GM19328 (cell line): ENCODE results near the gene KRT2.

Experiments used
- ATAC-seq: cut with Tn5 transposase; IDR thresholded peaks from one replicate; pipeline ENCODE4 v1.9.1; 2021; ENCODE audit warnings: mild to moderate bottlenecking, moderate library complexity; ENCODE audit not compliant: unreplicated experiment

Gene KRT2

DNA sequence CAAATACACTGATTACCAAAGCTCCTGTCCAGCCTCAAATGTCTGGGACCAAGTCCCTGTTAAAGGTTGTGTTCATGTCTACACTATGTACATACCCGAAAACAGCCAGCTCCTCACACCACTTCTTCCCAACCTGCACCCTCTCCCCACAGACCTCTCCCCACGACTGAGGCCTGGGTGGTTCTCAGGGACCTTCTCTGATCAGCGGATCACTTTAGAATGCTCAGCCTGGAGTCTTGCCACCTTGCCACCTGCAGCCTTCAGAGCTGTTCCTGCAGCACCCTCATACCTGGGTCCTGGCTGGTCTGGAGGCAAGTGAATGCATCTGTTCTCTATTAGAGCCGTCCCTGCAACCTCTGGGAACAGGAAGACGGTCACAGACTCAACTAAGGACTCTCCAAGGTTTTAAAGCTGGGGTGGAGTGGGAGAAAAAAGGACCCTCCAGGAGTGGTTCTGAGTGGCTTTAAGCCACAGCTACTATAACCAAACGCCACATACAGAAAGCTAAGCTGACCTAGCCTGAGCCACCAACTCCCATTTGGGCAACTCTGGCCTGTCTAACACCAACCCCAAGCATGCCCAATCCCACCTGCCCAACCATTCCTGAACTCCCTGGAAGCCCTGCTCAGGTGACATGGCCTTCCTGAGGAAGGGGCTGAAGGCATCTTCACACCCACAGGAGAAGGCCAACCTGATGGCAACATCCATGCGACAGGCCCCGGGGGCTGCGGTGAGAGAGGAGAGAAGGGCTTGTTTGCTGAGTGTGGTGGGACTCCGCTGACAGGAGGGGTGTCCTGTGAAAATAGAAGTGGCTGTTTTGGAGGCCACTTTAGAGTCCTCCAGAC lies 8.6 kb downstream of the KRT2 start:
- ATAC-seq: no peak

DNA sequence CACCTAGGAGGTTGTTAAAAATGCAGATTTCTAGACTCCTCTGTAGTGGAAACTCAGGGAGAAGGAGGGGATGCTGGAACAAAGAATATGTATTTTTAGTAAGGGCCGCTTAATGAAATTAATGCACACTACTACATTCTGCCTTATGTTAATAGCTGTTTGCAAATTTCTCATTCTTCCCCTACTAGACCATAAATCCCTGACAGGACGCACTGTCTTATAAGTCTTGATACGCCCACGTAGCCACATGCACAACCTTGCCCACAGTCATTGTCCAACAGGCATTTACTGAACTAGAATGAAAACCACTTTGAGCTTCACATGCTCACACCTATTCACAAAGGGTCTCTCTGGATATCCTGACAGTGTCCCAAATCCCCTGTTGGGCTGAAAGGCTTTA lies 10.5 kb downstream of the KRT2 start:
- no peak for ATAC-seq

DNA sequence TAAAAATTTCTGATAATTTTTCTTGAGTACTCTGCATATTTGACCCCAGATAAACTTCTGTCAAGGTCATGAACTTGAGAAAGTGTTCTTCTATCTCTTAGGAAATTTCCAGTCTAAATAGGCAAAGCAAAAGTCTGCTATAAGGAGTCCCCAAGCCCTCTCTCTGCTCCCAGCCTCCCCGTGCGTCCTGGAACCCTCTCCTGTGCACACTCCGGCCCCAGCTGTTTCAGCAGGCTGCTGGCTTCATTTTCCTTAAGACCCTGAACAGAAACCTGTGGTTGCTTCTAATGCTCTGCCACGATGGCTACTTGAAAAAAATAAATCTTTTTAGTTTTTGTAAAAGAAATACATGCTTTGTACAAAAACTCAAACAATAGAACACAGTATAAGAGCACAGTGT lies 14.7 kb downstream of the KRT2 start:
- ATAC-seq: no peak

DNA sequence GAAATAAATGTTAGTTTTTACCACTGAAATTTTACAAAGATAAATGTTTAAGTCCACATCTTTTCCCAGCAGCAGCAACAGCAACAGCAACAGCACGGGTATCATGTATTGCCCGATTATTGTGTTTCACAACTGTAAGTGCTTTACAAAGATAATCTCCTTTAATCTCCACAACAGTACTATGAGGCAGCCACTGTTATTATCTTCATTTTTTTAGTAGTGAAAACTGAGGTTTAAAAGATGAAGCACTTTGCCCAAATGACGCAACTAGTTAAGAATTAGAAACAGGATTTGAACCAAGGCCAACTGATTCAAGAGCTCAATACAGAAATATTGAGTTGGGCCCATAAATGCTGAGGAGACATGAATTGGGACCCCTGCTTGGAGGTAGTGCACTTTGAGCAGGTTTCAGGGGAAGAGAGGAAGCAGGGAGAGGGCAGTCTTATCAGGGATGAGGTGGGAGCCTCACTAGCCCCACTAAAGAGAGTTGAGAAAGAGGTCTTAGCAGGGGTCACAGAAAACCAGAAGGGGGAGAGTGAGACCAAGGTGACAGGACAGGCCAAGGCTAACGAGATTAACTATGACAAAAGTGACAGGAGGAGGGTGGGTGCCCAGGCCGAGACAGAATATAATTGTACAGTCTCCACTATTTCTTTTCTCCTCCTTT lies 15.3 kb downstream of the KRT2 start:
- no peak for ATAC-seq

DNA sequence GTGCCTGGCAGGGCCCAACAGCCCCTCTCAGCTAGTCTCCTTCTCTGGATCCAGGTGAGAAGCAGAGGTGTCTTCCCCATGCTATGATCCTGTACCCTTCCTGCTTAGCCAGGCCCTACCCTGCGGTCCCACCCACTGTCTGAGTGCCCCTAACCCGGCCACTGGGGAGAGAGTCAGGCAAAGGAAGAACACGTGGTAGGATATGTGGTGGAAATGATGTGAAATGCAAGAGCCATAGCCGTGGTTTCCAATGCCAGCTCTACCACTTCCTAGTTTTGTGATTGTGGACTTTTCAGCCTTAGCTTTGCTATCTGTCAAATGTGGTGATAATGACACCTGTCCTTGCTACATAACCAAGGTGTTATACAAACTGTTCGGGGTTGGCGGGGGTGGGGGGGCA lies 15.8 kb downstream of the KRT2 start:
- ATAC-seq: no peak

DNA sequence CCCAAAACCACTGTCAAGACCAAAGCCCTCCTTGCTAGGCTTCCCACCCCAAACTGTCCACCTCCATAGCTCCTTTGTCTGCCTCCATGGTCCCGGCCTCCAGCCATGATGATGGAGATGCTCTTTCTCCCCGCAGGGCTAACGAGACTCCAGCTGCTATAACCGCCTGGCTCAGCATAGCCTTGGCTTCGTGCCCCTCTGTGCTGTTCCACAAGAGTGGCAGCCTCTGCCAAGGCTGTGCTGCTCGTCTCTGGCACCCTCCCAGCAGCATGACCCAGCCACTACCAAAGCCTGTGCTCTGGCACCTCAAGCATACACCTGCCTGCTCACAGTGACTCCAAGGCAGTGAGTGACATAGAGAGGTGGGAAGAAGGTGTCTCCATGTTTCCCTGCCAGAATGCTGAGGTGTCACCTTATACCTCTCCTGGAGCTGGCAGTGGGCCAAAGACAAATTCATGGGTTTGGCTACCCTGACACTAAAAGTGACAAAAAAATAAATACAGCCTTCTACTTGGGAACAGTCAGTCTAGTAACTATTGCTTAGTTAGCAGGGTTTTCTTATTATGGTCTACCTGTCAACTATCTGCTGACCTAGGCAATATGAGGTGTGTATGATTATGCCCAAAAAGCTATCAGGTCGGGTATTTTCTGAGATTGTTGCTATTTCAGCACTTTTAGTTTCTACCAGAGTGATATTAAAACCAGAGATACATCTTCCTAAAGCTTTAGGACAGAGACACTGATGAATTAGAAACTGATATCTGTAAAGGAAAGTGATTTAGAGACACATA lies 17.6 kb downstream of the KRT2 start:
- ATAC-seq: no peak

DNA sequence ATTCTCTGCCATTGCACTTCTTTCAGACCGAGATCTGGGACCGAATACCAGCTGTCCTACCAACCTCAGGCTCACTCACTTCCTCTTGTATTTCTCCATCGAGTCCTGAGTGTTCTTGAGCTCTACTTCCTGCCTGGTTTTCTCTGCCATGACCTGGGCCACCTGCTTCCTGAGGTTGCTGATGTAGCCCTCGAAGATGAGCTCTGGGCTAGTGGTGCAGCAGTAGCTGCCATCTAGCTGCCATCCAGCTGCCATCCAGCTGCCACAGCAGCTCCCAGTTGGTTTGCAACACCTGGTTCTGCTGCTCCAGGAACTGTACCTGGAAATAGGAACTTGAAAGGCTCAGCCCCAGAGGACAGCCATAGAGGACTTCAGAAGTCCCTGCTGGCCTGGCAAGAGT lies 18.6 kb downstream of the KRT2 start:
- ATAC-seq: no peak

DNA sequence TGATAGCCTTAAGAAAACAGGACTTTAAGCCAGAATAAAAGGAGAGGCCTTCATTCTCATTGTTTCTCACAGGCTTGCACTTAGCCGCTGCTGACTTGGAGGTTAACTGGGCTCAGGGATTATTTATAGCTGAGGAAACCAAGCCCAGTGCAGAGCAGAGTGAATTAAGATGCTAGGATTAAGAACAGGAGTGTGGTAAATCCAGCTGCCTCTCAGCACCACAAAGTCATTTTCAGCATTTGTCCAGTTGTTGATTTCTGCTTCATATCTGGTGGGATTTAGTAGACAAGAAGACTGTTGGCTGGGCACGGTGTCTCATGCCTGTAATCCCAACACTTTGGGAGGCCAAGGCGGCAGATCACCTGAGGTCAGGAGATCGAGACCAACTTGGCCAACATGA lies 19.4 kb downstream of the KRT2 start:
- no peak for ATAC-seq

DNA sequence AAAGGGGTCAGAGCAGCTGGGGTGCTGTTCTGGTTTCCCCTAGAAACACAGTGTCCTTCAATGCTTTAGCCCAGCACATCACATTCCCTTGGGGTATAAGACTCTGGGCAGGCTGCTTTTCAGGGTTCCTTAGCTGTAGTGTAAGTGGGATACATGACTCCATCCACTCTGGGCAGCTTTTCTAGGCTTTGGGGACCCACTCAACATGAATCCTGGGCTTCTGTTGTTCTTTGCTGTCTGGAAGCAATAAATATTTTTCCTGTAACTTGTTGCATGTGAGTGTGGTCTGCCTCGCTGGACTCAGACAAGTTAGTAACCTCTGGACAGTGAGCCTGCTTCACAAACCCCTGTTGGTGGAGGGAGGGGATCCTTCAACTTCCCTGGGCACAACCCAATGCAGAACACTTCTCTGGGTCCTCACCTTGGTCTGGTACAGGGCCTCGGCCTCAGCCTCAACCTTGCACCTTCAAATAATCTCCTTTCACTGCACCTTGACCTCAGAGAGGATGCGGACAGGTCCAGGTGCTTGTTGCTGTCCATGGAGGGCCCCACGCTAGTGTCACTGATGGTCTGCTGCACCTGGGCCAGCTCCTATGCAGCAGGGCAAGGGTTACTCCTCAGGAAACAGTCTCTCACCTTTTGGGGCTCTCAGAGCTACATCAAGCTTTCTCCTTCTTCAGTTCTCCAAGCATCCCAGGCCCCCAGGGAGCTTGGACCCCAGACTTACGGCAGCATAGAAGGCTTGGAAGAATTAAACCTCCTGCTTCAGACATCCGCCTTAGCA lies 20.1 kb downstream of the KRT2 start:
- no peak for ATAC-seq

DNA sequence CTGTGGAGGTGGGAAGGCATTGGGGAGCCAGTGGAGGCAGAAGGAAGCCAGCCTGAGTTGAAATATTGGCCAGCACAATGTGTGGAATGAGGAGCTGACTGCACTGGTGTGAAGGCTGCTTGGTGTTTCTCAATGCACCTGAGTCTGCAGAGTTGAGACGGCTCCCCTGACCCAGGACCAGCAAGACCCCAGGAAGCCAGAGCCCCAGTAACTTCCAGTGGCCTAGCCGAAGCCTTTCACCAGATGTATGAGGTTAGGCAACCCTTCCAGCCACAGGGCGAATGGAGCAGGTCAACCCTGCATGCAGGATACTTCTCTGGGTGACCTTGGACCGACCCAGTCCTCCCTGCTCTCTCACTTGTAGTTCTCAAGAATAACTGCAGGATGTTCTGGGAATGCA lies 20.7 kb downstream of the KRT2 start:
- ATAC-seq: no peak

DNA sequence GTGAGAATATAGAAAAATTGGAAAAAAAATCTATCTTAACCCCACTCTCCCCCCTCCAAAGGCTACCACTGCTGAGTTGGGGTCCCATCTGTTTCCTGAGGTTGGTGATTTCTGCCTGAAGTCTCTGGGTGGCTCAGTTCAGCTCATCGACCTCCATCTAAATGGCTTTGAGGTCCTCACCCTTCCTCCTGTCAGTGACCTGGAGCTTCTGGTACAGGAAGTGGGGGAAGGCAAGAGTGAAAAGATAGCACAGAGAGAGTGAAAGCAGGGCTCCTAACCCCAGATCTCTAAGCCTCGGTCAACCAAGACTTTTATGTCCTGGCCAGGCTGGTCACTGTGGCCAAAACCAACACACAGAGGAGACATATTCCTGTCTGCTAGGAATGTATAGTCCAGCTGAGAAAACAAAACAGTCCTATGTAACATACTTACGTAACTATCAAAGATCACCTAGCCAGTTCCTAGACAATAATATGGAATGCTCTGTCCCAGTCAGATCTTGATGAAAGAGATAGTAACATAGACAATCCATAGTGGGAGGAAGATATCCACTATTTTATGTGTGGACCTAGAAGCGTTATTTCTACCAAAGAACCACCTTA lies 21.3 kb downstream of the KRT2 start:
- no peak for ATAC-seq

DNA sequence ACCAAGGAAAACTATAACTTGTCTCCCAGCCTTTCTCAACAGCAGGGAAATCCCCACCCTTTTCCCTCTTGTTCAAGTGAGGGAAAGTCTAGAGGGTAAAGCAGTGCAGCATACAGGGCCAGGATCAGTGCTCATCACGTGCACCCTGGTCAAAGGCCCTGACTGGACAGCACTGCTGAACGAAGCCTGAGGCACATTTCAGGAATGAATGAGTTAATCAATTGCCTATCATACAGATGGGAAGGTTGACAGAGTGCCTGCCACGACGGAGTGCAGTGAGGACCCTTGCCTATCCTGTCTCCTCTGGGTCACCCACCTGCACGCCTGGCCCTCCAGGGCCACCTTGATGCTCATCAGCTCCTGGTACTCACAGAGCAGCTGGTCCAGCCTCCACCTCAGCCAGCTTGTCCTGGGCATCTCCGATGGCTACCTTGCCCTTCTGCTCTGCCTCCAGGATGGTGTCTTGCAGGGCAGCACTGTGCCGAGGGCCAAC lies 22.0 kb downstream of the KRT2 start:
- ATAC-seq: no peak

DNA sequence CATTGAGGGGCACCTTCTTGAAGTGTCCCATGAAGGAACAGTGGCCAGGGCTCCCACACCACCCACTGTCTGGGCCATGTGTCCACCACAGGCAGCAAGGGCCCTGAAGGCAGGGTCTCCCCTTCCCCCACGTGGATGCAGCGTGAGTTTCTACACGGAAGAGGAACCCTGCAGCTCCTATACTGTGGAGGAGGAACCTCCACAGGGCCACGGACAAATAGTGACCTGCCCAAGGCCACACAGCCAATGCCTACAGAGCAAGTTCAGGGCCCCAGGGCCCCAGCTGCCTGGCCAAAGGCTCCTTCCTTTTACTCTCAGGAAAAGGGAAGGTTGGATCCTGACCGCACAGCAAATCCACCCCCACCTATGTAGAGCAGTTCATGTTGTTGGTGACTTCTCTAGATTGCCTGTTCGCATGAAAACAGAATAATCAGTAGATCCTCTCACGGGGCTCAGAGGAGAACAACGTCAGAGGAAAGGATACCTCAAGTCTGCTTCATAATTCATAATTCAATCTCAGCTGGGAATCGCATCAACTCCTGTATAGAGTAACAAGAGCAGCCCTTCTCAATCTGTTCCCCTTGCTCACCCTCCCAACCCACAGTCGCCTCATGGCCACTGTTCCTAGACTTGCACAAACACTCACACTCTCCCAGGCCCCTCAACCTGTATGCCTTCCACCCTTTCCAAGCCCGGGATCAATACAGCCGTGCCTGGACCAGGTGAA lies 22.6 kb downstream of the KRT2 start:
- ATAC-seq: no peak

DNA sequence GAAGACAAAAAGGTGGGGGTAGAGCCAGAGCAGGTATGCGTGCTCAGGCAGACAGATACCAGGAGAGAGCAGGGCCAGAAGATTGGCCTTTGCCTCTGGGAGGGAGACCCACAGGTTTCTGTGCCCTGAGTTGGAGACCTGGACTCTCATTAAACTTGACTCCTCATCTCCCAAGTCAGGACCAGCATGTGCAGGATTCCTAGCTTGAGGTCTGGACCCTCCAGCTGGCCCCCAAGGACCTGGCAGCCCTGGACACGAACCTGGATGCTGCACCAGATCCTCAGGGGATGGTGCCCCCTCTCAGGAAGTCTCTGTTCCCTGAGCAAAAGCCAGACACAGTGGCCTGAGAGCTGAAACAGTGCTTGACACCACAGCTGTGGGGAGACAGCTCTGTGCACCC lies 23.2 kb downstream of the KRT2 start:
- ATAC-seq: no peak

DNA sequence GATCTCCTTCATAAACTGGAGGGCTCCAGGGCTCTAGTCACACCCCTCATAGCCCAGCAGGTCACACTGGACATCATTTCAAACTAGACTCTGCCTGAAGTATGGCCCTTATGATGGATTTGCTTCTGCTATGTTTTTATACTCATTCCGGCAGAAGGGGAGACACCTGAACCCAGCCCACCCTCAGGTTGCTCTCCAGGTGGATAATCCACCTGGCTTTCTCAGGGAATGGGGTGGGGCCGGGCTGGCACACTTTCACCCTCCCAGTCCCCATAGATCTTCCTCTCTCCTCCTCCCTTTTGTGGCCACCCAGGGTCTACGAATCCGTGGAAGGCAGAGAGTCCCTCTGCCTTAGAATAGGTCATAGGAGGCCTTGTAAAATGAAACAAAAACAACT lies 23.9 kb downstream of the KRT2 start:
- ATAC-seq: no peak

DNA sequence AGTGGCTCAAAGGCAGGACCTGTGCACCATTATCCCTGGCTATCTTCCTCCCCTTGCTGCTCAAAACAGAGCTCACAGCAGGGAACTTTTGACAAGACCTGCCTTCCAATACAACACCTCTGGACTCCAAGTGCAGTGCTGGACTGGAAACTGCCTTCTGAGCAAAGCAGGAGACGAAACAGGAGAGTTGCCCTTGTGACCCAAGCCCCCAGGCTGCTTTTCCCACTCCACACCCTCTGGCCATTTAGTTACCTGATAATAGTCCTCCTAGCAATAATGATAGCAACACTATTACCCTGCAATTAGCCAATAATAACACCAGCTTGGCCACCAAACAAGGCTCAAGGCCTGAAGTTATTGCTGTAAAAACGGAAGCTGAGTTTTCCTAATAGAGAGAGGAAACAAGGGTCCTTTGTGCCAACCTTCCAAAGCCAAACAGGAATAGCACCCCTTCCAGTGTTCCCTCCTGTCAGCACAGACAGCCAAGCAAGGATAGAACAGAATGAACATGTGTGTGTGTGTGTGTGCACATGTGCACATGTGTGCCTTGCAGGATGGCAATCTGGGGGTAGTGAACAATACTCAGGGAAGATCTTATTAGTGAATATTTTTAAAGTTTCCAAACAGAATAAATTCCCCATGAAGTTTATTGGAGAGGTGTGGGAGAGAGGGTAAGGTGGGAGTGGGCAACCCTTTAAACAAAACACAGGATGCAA lies 24.5 kb downstream of the KRT2 start:
- no peak for ATAC-seq

DNA sequence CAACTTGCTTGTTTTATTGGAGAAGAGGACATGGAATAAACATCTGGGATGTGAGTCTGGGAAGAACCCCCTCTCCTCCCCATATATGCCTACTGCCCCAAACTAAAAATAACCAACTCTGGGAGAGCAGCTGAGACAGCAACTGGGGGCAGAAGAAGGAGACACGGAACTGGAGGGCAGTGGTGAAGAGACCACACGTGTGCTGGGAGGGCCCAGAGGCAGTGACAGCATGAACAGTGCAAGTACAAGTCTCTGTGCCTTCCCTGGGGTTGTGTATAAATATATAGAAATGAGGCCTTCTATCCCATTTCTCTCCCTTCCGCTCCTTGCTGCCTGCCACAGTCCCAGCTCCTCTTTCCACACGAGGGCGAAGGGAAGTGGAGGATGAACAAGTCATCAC lies 29.7 kb downstream of the KRT2 start:
- no peak for ATAC-seq

DNA sequence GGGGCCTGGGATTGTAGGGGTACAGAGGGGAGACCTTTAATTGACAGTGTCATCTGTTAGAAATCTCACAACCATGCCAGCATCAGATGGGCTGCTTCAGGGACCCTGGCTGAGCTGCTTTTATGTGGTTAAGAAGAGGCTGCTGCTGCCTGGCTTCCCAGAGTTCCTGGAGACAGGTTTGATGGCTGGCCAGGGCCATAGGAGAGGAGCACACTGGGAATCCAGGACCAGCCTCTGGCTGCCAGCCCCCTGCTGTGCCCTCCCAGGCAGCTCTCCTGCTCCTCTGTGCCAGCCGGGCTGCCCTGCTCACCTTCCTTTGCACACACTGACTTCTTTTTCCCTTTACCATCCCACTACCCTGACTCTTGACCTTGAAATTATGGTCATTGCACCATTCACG lies 33.1 kb downstream of the KRT2 start:
- ATAC-seq: no peak

DNA sequence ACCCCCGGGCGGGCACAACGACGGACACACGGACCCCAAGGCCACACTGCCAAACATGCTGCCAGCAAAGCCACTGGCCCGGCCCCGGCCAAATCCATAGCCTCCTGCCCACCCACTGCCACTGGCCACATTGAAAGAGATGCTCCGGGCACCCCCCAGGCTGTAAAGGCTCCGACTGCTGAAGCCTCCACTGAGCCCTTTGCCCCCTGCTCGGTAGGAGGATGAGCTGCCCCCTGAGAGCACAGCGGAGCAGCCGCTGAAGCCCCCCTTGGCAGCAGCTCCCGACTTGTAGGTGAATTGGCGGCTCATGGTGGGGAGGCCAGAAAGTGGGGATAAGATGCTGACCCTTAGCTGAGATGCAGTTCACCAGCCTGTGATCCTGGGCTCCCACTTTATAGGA lies 33.8 kb downstream of the KRT2 start, which contains the start of gene KRT73:
KRT73 (minus strand) TSS at position 344 of the 400 bp plus-strand sequence; CDS start at position 309, 35 bp downstream.
- ATAC-seq: no peak
